IMR-90 (cell line): ENCODE measurements around the gene FAIM. TPM values are rescaled to one million over a fixed set of nuclear protein-coding genes. Genes with fewer than 3 reads are reported as not detected.

Source experiments
- ATAC-seq: fragments of 200-7000 bp; cut with Tn5 transposase; 2 replicates; pipeline ENCODE4 v1.9.1; 2020; ENCODE audit warnings: low read depth, mild to moderate bottlenecking, moderate library complexity
- BruUV-seq: library from RNA; stranded (reverse); fragments of 400-500 nt; replicated peaks from 2 replicates; lab custom pipeline; 2021; lab: Mats Ljungman, UMichigan
- CTCF ChIA-PET: fragments of 300-600 bp; formaldehyde crosslinking; extraction: SDS; loops from one replicate; lab custom pipeline; 2021; ENCODE audit warnings: antibody characterized with exemption; lab: Yijun Ruan, JAX
- POLR2A ChIA-PET: fragments of 300-600 bp; sonication (Branson Sonifier 250); formaldehyde crosslinking; loops from one replicate; lab custom pipeline; 2022; ENCODE audit warnings: antibody characterized with exemption; ENCODE audit not compliant: unreplicated experiment; lab: Charles Lee
- DNase-seq: peaks from one replicate; pipeline ENCODE4 v3.0.0; 2013
- H2AFZ ChIP-seq: replicated peaks from 2 replicates; pipeline ENCODE3; 2013; ENCODE audit warnings: low read length, mild to moderate bottlenecking; ENCODE audit not compliant: poor library complexity
- H2AK5ac ChIP-seq: 2 replicates; pipeline ENCODE4 v1.6.1; 2013; ENCODE audit warnings: low read depth, low read length, inconsistent platforms
- H2AK9ac ChIP-seq: replicated peaks from 2 replicates; pipeline ENCODE3; 2013; ENCODE audit warnings: mild to moderate bottlenecking, low read depth, low read length, moderate library complexity; ENCODE audit not compliant: poor library complexity
- H2BK120ac ChIP-seq: 2 replicates; pipeline ENCODE4 v1.6.1; 2013; ENCODE audit warnings: low read depth, low read length, inconsistent platforms
- H2BK15ac ChIP-seq: 3 replicates; pipeline ENCODE4 v1.6.1; 2013; ENCODE audit warnings: low read depth, low read length, inconsistent platforms
- H2BK20ac ChIP-seq: 2 replicates; pipeline ENCODE4 v1.6.1; 2013; ENCODE audit warnings: low read depth, mild to moderate bottlenecking, inconsistent platforms, low read length, moderate library complexity
- H2BK5ac ChIP-seq: 2 replicates; pipeline ENCODE4 v1.6.1; 2013; ENCODE audit warnings: mild to moderate bottlenecking, low read depth, low read length, inconsistent platforms; ENCODE audit not compliant: poor library complexity, severe bottlenecking
- H3K14ac ChIP-seq: replicated peaks from 2 replicates; pipeline ENCODE4 v1.6.1; 2013; ENCODE audit warnings: low read depth, low read length, inconsistent platforms
- H3K18ac ChIP-seq: 2 replicates; pipeline ENCODE4 v1.6.1; 2013; ENCODE audit warnings: low read depth, low read length, control low read depth
- H3K23ac ChIP-seq: 2 replicates; pipeline ENCODE4 v1.6.1; 2013; ENCODE audit warnings: low read depth, low read length, inconsistent platforms
- H3K27ac ChIP-seq: 2 replicates; pipeline ENCODE4 v1.5.1; 2013; ENCODE audit warnings: mild to moderate bottlenecking, control low read depth, low read length; ENCODE audit not compliant: insufficient read depth
- H3K27me3 ChIP-seq: 2 replicates; pipeline ENCODE4 v1.6.1; 2013; ENCODE audit warnings: low read length; ENCODE audit not compliant: control insufficient read depth, insufficient read depth
- H3K36me3 ChIP-seq: 2 replicates; pipeline ENCODE4 v1.6.1; 2013; ENCODE audit warnings: low read length, mixed read lengths; ENCODE audit not compliant: control insufficient read depth, insufficient read depth
- H3K4ac ChIP-seq: 2 replicates; pipeline ENCODE4 v1.6.1; 2013; ENCODE audit warnings: low read depth, low read length, inconsistent platforms
- H3K4me1 ChIP-seq: 2 replicates; pipeline ENCODE4 v1.6.1; 2013; ENCODE audit warnings: low read length, mixed read lengths; ENCODE audit not compliant: control insufficient read depth, insufficient read depth
- H3K4me2 ChIP-seq: 2 replicates; pipeline ENCODE4 v1.6.1; 2013; ENCODE audit warnings: low read depth, mild to moderate bottlenecking, control low read depth, low read length, moderate library complexity
- H3K4me3 ChIP-seq: 2 replicates; pipeline ENCODE4 v1.5.1; 2013; ENCODE audit warnings: low read depth, mild to moderate bottlenecking, control low read depth, low read length, moderate library complexity; ENCODE audit not compliant: insufficient read depth
- H3K56ac ChIP-seq: 2 replicates; pipeline ENCODE4 v1.6.1; 2013; ENCODE audit warnings: low read length, inconsistent platforms; ENCODE audit not compliant: insufficient read depth; ENCODE audit errors: extremely low read depth
- H3K79me1 ChIP-seq, 2 experiments: 2 replicates each; pipeline ENCODE4 v1.6.1; 2013; ENCODE audit warnings: low read length in 2 of 2, inconsistent platforms in 1 of 2, low read depth in 1 of 2
- H3K9ac ChIP-seq: 2 replicates; pipeline ENCODE4 v1.6.1; 2013; ENCODE audit warnings: low read depth, low read length, control low read depth
- H3K9me1 ChIP-seq: 2 replicates; pipeline ENCODE4 v1.6.1; 2013; ENCODE audit warnings: low read length, inconsistent platforms; ENCODE audit not compliant: insufficient read depth
- H3K9me3 ChIP-seq: 2 replicates; pipeline ENCODE4 v1.6.1; 2013; ENCODE audit warnings: low read length; ENCODE audit not compliant: control insufficient read depth, insufficient read depth
- H4K20me1 ChIP-seq: 2 replicates; pipeline ENCODE4 v1.6.1; 2013; ENCODE audit warnings: low read length, inconsistent platforms; ENCODE audit not compliant: insufficient read depth
- H4K5ac ChIP-seq: 2 replicates; pipeline ENCODE4 v1.6.1; 2013; ENCODE audit warnings: mild to moderate bottlenecking, low read depth, low read length, control low read depth
- H4K8ac ChIP-seq, 2 experiments: 2 replicates each; pipeline ENCODE4 v1.6.1; 2013; ENCODE audit warnings: low read depth in 2 of 2, low read length in 2 of 2, control low read depth in 1 of 2, inconsistent platforms in 1 of 2
- H4K91ac ChIP-seq: 2 replicates; pipeline ENCODE4 v1.6.1; 2013; ENCODE audit warnings: low read depth, low read length, inconsistent platforms; ENCODE audit not compliant: insufficient read depth
- BHLHE40 ChIP-seq: fragments of 150-350 bp; IDR thresholded peaks from 2 replicates; pipeline ENCODE4 v1.6.1; 2016; ENCODE audit warnings: mild to moderate bottlenecking, low read depth, low read length
- CHD1 ChIP-seq: IDR thresholded peaks from 2 replicates; pipeline ENCODE4 v1.6.1; 2012; ENCODE audit warnings: low read depth, low read length, improper control_type of control experiment
- MAZ ChIP-seq: IDR thresholded peaks from 2 replicates; pipeline ENCODE4 v1.6.1; 2012; ENCODE audit warnings: low read depth, mild to moderate bottlenecking, low read length, improper control_type of control experiment, moderate library complexity, borderline replicate concordance
- MXI1 ChIP-seq: IDR thresholded peaks from 2 replicates; pipeline ENCODE4 v1.6.1; 2012; ENCODE audit warnings: low read depth, mild to moderate bottlenecking, low read length, moderate library complexity, borderline replicate concordance
- NFE2L2 ChIP-seq: fragments of 150-350 bp; IDR thresholded peaks from 2 replicates; pipeline ENCODE4 v1.6.1; 2016; ENCODE audit warnings: low read depth, mild to moderate bottlenecking, low read length
- RAD21 ChIP-seq: IDR thresholded peaks from 2 replicates; pipeline ENCODE4 v1.6.1; 2012; ENCODE audit warnings: low read length, improper control_type of control experiment
- RFX5 ChIP-seq: IDR thresholded peaks from 2 replicates; pipeline ENCODE4 v1.8.0; 2012; ENCODE audit warnings: low read depth, mild to moderate bottlenecking, low read length, moderate library complexity
- WGBS, 2 experiments: methylation state at CpG; one replicate each; pipeline versions ENCODE4 v1.1.5 to v1.1.7; 2013; ENCODE audit warnings: missing lambda C conversion rate in 2 of 2; ENCODE audit not compliant: insufficient read length in 1 of 2; ENCODE audit errors: extremely low coverage in 2 of 2; 5-methylcytosine and 5-hydroxymethylcytosine counted together
- dilution Hi-C: fragments of 300-500 bp; cut with HindIII; formaldehyde crosslinking; loops from one replicate; pipeline ENCODE4 v1.14.3; 2018; ENCODE audit warnings: low sequenced_read_pairs; ENCODE audit not compliant: unreplicated experiment
- in situ Hi-C: fragments of 300-500 bp; cut with MboI; formaldehyde crosslinking; loops from 3 replicates; pipeline ENCODE4 v1.14.3; 2019; ENCODE audit warnings: low sequenced_read_pairs, inconsistent platforms, mixed read lengths
- intact Hi-C: fragments of 100-400 bp; cut with micrococcal nuclease; formaldehyde crosslinking; loops from 2 replicates; pipeline ENCODE4 v1.10.0; 2022
- polyA plus RNA-seq, 3 experiments: library from polyadenylated mRNA; depleted of rRNA; stranded (reverse); fragments of >200 nt; gene quantifications; 2 replicates each; pipeline ENCODE4 v1.2.3, GENCODE V29; 2012; ENCODE audit warnings: low replicate concordance in 1 of 3
- total RNA-seq: library from RNA; depleted of rRNA; stranded (reverse); fragments of >200 nt; gene quantifications from 2 replicates; pipeline ENCODE4 v1.2.3, GENCODE V29; 2012
- TF ChIP-seq, protein P1 (sequence below): conservative IDR thresholded peaks from 2 replicates; pipeline ENCODE4 v1.5.1; 2012; ENCODE audit warnings: mild to moderate bottlenecking, low read depth, low read length, improper control_type of control experiment
- TF ChIP-seq, protein P2 (sequence below): fragments of 150-350 bp; IDR thresholded peaks from 2 replicates; pipeline ENCODE4 v1.6.1; 2017; ENCODE audit warnings: mild to moderate bottlenecking, antibody characterized with exemption, low read length, low read depth
- TF ChIP-seq, protein P3 (sequence below): fragments of 150-350 bp; IDR thresholded peaks from 2 replicates; pipeline ENCODE4 v1.6.1; 2016; ENCODE audit warnings: low read depth, mild to moderate bottlenecking, low read length, moderate library complexity, borderline replicate concordance

The FAIM gene
- total and polyA plus RNA-seq, 2 of the 4 experiments (the other 2 are of a cell fraction): 2.5 to 3.4 TPM

DNA sequence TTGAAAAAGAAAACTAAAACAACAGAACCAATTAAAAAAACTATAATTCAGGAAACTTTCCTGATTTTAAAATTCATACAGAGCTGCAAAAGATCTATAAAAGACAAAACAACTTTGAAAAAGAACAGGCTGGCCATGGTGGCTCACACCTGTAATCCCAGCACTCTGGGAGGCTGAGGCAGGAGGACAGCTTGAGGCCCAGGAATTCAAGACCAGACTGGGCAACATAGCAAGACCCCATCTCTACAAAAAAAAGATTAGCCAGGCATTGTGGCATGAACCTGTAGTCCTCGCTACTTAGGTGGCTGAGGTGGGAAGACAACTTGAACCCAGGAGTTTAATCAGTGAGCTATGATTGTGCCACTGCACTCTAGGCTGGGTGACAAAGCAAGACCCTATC is 21.2 kb upstream of the FAIM start:
- no peak overlapping the region for H2BK20ac ChIP-seq
- H4K20me1 ChIP-seq: no peaks in the 10 kb centered on the region
- no peak overlapping the region for H2AK5ac ChIP-seq
- H3K27me3 ChIP-seq: no peaks in the 10 kb centered on the region
- H3K9me1 ChIP-seq: no peaks in the 10 kb centered on the region
- H4K91ac ChIP-seq: no peak overlapping the region
- H3K4me2 ChIP-seq: no peak overlapping the region
- no TSS peak for BruUV-seq
- DNase-seq: no peak
- H4K5ac ChIP-seq: no peak overlapping the region
- no CpG with 5 or more reads among the region's 1 CpG for WGBS, 2 experiments
- TF ChIP-seq BHLHE40 (no peak), RAD21 (no peak), MAZ (no peak), NFE2L2 (no peak), MXI1 (no peak), CHD1 (no peak), RFX5 (no peak)
- TF ChIP-seq, protein P1, sequence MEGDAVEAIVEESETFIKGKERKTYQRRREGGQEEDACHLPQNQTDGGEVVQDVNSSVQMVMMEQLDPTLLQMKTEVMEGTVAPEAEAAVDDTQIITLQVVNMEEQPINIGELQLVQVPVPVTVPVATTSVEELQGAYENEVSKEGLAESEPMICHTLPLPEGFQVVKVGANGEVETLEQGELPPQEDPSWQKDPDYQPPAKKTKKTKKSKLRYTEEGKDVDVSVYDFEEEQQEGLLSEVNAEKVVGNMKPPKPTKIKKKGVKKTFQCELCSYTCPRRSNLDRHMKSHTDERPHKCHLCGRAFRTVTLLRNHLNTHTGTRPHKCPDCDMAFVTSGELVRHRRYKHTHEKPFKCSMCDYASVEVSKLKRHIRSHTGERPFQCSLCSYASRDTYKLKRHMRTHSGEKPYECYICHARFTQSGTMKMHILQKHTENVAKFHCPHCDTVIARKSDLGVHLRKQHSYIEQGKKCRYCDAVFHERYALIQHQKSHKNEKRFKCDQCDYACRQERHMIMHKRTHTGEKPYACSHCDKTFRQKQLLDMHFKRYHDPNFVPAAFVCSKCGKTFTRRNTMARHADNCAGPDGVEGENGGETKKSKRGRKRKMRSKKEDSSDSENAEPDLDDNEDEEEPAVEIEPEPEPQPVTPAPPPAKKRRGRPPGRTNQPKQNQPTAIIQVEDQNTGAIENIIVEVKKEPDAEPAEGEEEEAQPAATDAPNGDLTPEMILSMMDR: no peak
- TF ChIP-seq, protein P2, sequence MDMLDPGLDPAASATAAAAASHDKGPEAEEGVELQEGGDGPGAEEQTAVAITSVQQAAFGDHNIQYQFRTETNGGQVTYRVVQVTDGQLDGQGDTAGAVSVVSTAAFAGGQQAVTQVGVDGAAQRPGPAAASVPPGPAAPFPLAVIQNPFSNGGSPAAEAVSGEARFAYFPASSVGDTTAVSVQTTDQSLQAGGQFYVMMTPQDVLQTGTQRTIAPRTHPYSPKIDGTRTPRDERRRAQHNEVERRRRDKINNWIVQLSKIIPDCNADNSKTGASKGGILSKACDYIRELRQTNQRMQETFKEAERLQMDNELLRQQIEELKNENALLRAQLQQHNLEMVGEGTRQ: no peak
- TF ChIP-seq, protein P3, sequence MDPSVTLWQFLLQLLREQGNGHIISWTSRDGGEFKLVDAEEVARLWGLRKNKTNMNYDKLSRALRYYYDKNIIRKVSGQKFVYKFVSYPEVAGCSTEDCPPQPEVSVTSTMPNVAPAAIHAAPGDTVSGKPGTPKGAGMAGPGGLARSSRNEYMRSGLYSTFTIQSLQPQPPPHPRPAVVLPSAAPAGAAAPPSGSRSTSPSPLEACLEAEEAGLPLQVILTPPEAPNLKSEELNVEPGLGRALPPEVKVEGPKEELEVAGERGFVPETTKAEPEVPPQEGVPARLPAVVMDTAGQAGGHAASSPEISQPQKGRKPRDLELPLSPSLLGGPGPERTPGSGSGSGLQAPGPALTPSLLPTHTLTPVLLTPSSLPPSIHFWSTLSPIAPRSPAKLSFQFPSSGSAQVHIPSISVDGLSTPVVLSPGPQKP: no peak
- no peak overlapping the region for H3K14ac ChIP-seq
- in situ Hi-C loops: loop anchor here (25.0 kb wide), 1 partner anchor 750 kb away; the partner anchor contains the start of gene MRPS22
- no peak overlapping the region for H3K56ac ChIP-seq
- H3K27ac ChIP-seq: no peak overlapping the region
- no peak overlapping the region for H2AK9ac ChIP-seq
- no peak overlapping the region for H3K23ac ChIP-seq
- no peak overlapping the region for H4K8ac ChIP-seq
- peaks cover 0 to 6% of the 10 kb centered on the region in 2 experiments; a peak in 3 of 4 replicates for H3K79me1 ChIP-seq
- H3K4me1 ChIP-seq: no peaks in the 10 kb centered on the region
- no peak overlapping the region for H3K4ac ChIP-seq
- H2BK5ac ChIP-seq: no peak overlapping the region
- H3K9ac ChIP-seq: no peak overlapping the region
- intact Hi-C loops: no loop called here
- no peak overlapping the region for H2BK120ac ChIP-seq
- ChIA-PET POLR2A (no interaction called here), CTCF (interaction anchor here (1.8 kb wide), 1 partner anchor 328 kb away, joined by 5 read pairs; no protein-coding TSS in a partner anchor)
- H3K18ac ChIP-seq: no peak overlapping the region
- H2AFZ ChIP-seq: no peak overlapping the region
- dilution Hi-C loops: no loop called here
- H3K36me3 ChIP-seq: no peaks in the 10 kb centered on the region
- ATAC-seq: no peak
- H3K9me3 ChIP-seq: no peaks in the 10 kb centered on the region
- no peak overlapping the region for H3K4me3 ChIP-seq
- no peak overlapping the region for H2BK15ac ChIP-seq
